Stomach smooth muscle (tissue), 2 donors: ENCODE data around the gene ZNF101.

Experiments
- H3K27ac ChIP-seq: one replicate; pipeline ENCODE4 v1.7.0; 2013; ENCODE audit warnings: mild to moderate bottlenecking, low read length, inconsistent platforms
- H3K27me3 ChIP-seq, 2 donors: one replicate each; pipeline ENCODE4 v1.7.0; 2013; ENCODE audit warnings: low read length in 2 of 2; ENCODE audit not compliant: insufficient read depth in 2 of 2, control insufficient read depth in 1 of 2
- H3K36me3 ChIP-seq, 2 donors: one replicate each; pipeline ENCODE4 v1.7.0; 2013; ENCODE audit warnings: low read length in 2 of 2; ENCODE audit not compliant: control insufficient read depth in 2 of 2, insufficient read depth in 2 of 2
- H3K4me1 ChIP-seq: one replicate; pipeline ENCODE4 v1.7.0; 2013; ENCODE audit warnings: low read length; ENCODE audit not compliant: control insufficient read depth, insufficient read depth
- H3K4me3 ChIP-seq, 2 donors: one replicate each; pipeline ENCODE4 v1.7.0; 2013; ENCODE audit warnings: low read length in 2 of 2
- H3K9ac ChIP-seq, 2 donors: one replicate each; pipeline ENCODE4 v1.7.0; 2013; ENCODE audit warnings: low read length in 2 of 2, mild to moderate bottlenecking in 1 of 2
- H3K9me3 ChIP-seq, 2 donors: one replicate each; pipeline ENCODE4 v1.7.0; 2013; ENCODE audit warnings: low read length in 2 of 2; ENCODE audit not compliant: control insufficient read depth in 2 of 2
- donor health status: healthy.
- donor health status: Pancreatic carcinoma.

ZNF101 gene

GRCh38 chr19:19630426-19630825 is 38.2 kb upstream of the ZNF101 start:
- Histone ChIP-seq H3K4me1 (peaks cover 7% of the 10 kb centered on the region), H3K9me3 (no peaks in the 10 kb centered on the region), H3K27me3 (peaks cover 9 to 21% of the 10 kb centered on the region in 2 donors), H3K9ac (no peak overlapping the region), H3K4me3 (no peak overlapping the region), H3K27ac (no peak overlapping the region), H3K36me3 (peaks cover 0 to 2% of the 10 kb centered on the region in 2 donors)

GRCh38 chr19:19631346-19631745 is 37.3 kb upstream of the ZNF101 start:
- Histone ChIP-seq H3K9me3 (no peaks in the 10 kb centered on the region), H3K36me3 (peaks cover 0 to 2% of the 10 kb centered on the region in 2 donors), H3K4me3 (no peak overlapping the region), H3K27ac (no peak overlapping the region), H3K9ac (no peak overlapping the region), H3K4me1 (peaks cover 7% of the 10 kb centered on the region), H3K27me3 (peaks cover 9 to 21% of the 10 kb centered on the region in 2 donors)

GRCh38 chr19:19632661-19633060 is 36.0 kb upstream of the ZNF101 start:
- peaks cover 0 to 2% of the 10 kb centered on the region in 2 donors for H3K36me3 ChIP-seq
- H3K4me3 ChIP-seq: no peak overlapping the region
- H3K27me3 ChIP-seq: peaks cover 3 to 16% of the 10 kb centered on the region in 2 donors
- no peak overlapping the region for H3K9ac ChIP-seq
- H3K9me3 ChIP-seq: no peaks in the 10 kb centered on the region
- peaks cover 7% of the 10 kb centered on the region for H3K4me1 ChIP-seq
- no peak overlapping the region for H3K27ac ChIP-seq

GRCh38 chr19:19633711-19634515 is 34.7 kb upstream of the ZNF101 start:
- Histone ChIP-seq H3K27ac (no peak overlapping the region), H3K27me3 (peaks cover 0 to 4% of the 10 kb centered on the region in 2 donors), H3K4me1 (no peaks in the 10 kb centered on the region), H3K9ac (no peak overlapping the region), H3K36me3 (peaks cover 0 to 2% of the 10 kb centered on the region in 2 donors), H3K9me3 (no peaks in the 10 kb centered on the region), H3K4me3 (no peak overlapping the region)

- H3K27ac ChIP-seq: no peak overlapping the region
- no peak overlapping the region for H3K9ac ChIP-seq
- H3K4me3 ChIP-seq: no peak overlapping the region
- no peaks in the 10 kb centered on the region for H3K4me1 ChIP-seq
- H3K27me3 ChIP-seq: peaks cover 0 to 4% of the 10 kb centered on the region in 2 donors
- no peaks in the 10 kb centered on the region for H3K9me3 ChIP-seq
- peaks cover 0 to 2% of the 10 kb centered on the region in 2 donors for H3K36me3 ChIP-seq
These were observed 33.9 kb upstream of the ZNF101 start for GRCh38 chr19:19634516-19635312.

GRCh38 chr19:19635313-19635702 is 33.3 kb upstream of the ZNF101 start:
- H3K4me3 ChIP-seq: no peak overlapping the region
- H3K9me3 ChIP-seq: no peaks in the 10 kb centered on the region
- no peaks in the 10 kb centered on the region for H3K4me1 ChIP-seq
- peaks cover 0 to 2% of the 10 kb centered on the region in 2 donors for H3K36me3 ChIP-seq
- peaks cover 0 to 4% of the 10 kb centered on the region in 2 donors for H3K27me3 ChIP-seq
- H3K9ac ChIP-seq: no peak overlapping the region
- no peak overlapping the region for H3K27ac ChIP-seq

GRCh38 chr19:19636573-19637185 is 32.0 kb upstream of the ZNF101 start:
- H3K4me3 ChIP-seq: no peak overlapping the region
- H3K27ac ChIP-seq: no peak overlapping the region
- no peak overlapping the region for H3K9ac ChIP-seq
- no peaks in the 10 kb centered on the region for H3K9me3 ChIP-seq
- no peaks in the 10 kb centered on the region for H3K4me1 ChIP-seq
- peaks cover 0 to 4% of the 10 kb centered on the region in 2 donors for H3K27me3 ChIP-seq
- H3K36me3 ChIP-seq: peaks cover 0 to 3% of the 10 kb centered on the region in 2 donors

GRCh38 chr19:19637186-19637522 is 31.5 kb upstream of the ZNF101 start:
- Histone ChIP-seq H3K9ac (no peak overlapping the region), H3K9me3 (no peaks in the 10 kb centered on the region), H3K4me1 (no peaks in the 10 kb centered on the region), H3K27me3 (peaks cover 0 to 4% of the 10 kb centered on the region in 2 donors), H3K27ac (no peak overlapping the region), H3K4me3 (no peak overlapping the region), H3K36me3 (peaks cover 0 to 3% of the 10 kb centered on the region in 2 donors)

- no peak overlapping the region for H3K4me3 ChIP-seq
- no peak overlapping the region for H3K9ac ChIP-seq
- H3K27ac ChIP-seq: no peak overlapping the region
- no peaks in the 10 kb centered on the region for H3K9me3 ChIP-seq
- peaks cover 0 to 3% of the 10 kb centered on the region in 2 donors for H3K36me3 ChIP-seq
- H3K27me3 ChIP-seq: peaks cover 0 to 4% of the 10 kb centered on the region in 2 donors
- H3K4me1 ChIP-seq: peaks cover 3% of the 10 kb centered on the region
These were observed 31.0 kb upstream of the ZNF101 start for GRCh38 chr19:19637523-19638251.

GRCh38 chr19:19642506-19643157 is 26.0 kb upstream of the ZNF101 start:
- peaks cover 14% of the 10 kb centered on the region for H3K4me1 ChIP-seq
- peak overlapping the region; percentile 76 to 79 for H3K4me3 ChIP-seq
- peaks cover 0 to 7% of the 10 kb centered on the region in 2 donors for H3K27me3 ChIP-seq
- H3K9ac ChIP-seq: peak overlapping the region; percentile 58 to 71
- no peaks in the 10 kb centered on the region for H3K9me3 ChIP-seq
- H3K36me3 ChIP-seq: peaks cover 7 to 16% of the 10 kb centered on the region in 2 donors
- H3K27ac ChIP-seq: no peak overlapping the region
